ENCODE measurements around the gene MRPS12. TPM values are rescaled to one million over a fixed set of nuclear protein-coding genes. Genes with fewer than 3 reads are reported as not detected.
"Not testable (repeated sequence)": the region's sequence is repeated elsewhere in the genome, so short reads cannot be mapped to it uniquely, and the experiment has no call there.

MRPS12 gene
- total RNA-seq, 1 donor from 2014 or later = 112 TPM

DNA sequence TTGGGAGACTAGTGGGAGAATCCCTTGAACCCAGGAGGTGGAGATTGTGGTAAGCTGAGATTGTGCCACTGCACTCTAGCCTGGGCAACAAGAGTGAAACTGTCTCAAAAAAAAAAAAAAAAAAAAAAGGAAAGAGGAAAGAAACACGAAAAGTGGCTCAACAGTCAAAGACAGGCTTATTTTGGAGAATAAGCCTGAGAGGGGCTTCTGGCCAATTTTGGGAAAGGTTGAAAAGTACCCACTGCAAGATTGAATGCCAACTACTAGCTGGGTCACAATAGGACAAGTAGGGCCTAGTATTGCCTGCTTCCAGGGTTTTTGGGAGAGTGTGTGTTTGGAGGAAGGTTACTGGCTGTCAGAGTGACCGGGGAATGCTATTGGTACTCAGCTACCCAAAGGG lies 27.6 kb downstream of the MRPS12 start:
- H3K27me3 Mint-ChIP-seq = peaks cover 3% of the 10 kb centered on the region
- H3K27ac Mint-ChIP-seq = no peak overlapping the region
- intact Hi-C loops (cut with micrococcal nuclease) = no loop called here
- no peaks in the 10 kb centered on the region for H3K9me3 Mint-ChIP-seq
- no peaks in the 10 kb centered on the region for H3K36me3 Mint-ChIP-seq (ENCODE audit: low read depth)
- no peak overlapping the region for H3K4me3 Mint-ChIP-seq
- no peak for DNase-seq
- peaks cover 10% of the 10 kb centered on the region for H3K4me1 Mint-ChIP-seq

GRCh38 chr19:38959618-38960017 lies 28.9 kb downstream of the MRPS12 start:
- no peaks in the 10 kb centered on the region for H3K9me3 Mint-ChIP-seq
- intact Hi-C loops (cut with micrococcal nuclease) = no loop called here

DNA sequence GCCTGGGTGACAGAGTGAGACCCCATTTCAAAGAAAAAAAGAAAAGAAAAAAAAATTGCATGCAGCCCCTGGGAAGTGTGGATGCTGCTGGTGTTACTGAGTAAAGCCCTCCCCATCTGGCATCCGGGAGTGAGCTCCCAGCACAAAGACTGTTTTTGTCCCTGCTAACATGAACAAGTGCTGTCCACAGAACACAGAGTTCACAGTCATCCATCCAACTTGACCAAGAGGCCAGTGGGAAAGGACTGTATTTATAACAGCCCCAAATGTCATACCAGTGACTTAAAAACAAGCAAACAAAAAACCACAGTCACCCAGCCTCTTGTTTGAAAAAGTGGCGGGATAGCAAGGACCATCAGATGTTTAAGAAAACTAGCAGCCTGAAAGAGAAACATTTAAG lies 34.0 kb downstream of the MRPS12 start:
- DNase-seq = no peak
- H3K4me3 Mint-ChIP-seq = no peak overlapping the region
- H3K36me3 Mint-ChIP-seq (ENCODE audit: low read depth) = no peaks in the 10 kb centered on the region
- intact Hi-C loops (cut with micrococcal nuclease) = no loop called here
- peaks cover 3% of the 10 kb centered on the region for H3K4me1 Mint-ChIP-seq
- H3K9me3 Mint-ChIP-seq = no peaks in the 10 kb centered on the region
- no peak overlapping the region for H3K27ac Mint-ChIP-seq
- H3K27me3 Mint-ChIP-seq = peaks cover 11% of the 10 kb centered on the region

More at GRCh38 chr19:38959618-38960017, 28.9 kb downstream of the MRPS12 start:
- H3K27me3 Mint-ChIP-seq = peaks cover 4% of the 10 kb centered on the region
- no peaks in the 10 kb centered on the region for H3K36me3 Mint-ChIP-seq (ENCODE audit: low read depth)
- no peak overlapping the region for H3K4me3 Mint-ChIP-seq
- H3K27ac Mint-ChIP-seq = no peak overlapping the region
- peaks cover 3% of the 10 kb centered on the region for H3K4me1 Mint-ChIP-seq
- DNase-seq = no peak

DNA sequence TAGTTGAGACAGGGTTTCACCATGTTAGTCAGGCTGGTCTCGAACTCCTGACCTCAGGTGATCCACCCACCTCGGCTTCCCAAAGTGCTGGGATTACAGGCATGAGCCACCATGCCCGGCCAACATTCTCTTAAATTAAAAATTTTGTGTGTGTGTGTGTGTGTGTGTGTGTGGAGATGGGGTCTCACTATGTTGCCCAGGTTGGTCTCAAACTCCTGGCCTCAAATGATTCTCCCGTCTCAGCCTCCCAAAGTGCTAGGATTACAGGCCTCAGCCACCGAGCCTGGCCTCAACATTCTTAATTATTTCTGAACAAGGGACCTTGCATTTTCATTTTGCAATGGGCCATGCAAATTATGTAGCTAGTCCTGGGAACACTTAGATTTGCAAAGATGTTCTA lies 35.4 kb downstream of the MRPS12 start:
- peaks cover 11% of the 10 kb centered on the region for H3K27me3 Mint-ChIP-seq
- H3K27ac Mint-ChIP-seq; intact Hi-C loops (cut with micrococcal nuclease); H3K4me1 Mint-ChIP-seq; H3K4me3 Mint-ChIP-seq; H3K9me3 Mint-ChIP-seq; H3K36me3 Mint-ChIP-seq (ENCODE audit: low read depth); DNase-seq: not testable (repeated sequence)

DNA sequence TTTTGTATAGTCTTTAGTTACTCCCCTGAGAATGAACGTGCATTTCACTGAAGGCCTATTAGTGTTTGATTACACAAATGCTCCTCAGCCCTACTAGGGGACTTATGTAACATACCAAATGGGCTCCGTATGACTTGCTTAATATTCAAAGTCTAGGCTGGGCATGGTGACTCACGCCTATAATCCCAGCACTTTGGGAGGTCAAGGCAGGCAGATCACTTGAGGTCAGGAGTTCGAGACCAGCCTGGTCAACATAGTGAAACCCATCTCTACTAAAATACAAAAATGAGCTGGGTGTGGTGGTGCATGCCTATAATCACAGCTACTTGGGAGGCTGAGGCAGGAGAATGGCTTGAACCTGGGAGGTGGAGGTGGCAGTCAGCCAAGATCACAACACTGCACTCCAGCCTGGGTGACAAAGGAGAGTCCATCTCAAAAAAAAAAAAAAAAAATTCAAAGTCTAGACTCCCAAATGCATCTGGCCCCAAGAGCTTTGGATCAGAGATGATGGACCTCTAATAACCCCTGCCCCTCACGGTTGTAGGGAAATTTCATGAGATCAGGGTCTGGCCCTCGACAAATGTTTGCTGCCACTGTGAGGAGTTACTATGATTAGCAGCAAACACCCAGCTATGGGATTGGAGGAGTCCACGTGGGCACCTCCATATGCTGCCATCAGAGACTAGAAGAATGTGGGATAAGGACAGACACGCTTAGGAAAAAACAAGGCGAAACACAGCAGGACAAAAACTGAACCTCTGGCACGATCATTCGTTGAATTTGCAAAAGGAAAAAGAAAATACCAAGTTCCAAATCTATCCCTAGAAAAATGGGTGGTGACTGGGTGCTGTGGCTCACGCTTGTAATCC lies 40.2 kb downstream of the MRPS12 start:
- no peaks in the 10 kb centered on the region for H3K9me3 Mint-ChIP-seq
- intact Hi-C loops (cut with micrococcal nuclease) = no loop called here
- no peak for DNase-seq
- no peak overlapping the region for H3K4me3 Mint-ChIP-seq
- peaks cover 13% of the 10 kb centered on the region for H3K27me3 Mint-ChIP-seq
- peaks cover 4% of the 10 kb centered on the region for H3K4me1 Mint-ChIP-seq
- H3K27ac Mint-ChIP-seq = no peak overlapping the region
- H3K36me3 Mint-ChIP-seq (ENCODE audit: low read depth) = peaks cover 3% of the 10 kb centered on the region

- no peak for DNase-seq
- no peaks in the 10 kb centered on the region for H3K9me3 Mint-ChIP-seq
- peaks cover 3% of the 10 kb centered on the region for H3K36me3 Mint-ChIP-seq (ENCODE audit: low read depth)
- H3K4me1 Mint-ChIP-seq = peaks cover 6% of the 10 kb centered on the region
- H3K27me3 Mint-ChIP-seq = peaks cover 21% of the 10 kb centered on the region
- H3K4me3 Mint-ChIP-seq = no peak overlapping the region
- intact Hi-C loops (cut with micrococcal nuclease) = no loop called here
- no peak overlapping the region for H3K27ac Mint-ChIP-seq
Observed at GRCh38 chr19:38971672-38972071, 40.9 kb downstream of the MRPS12 start.

- Mint-ChIP-seq H3K9me3 (no peaks in the 10 kb centered on the region), H3K27me3 (peaks cover 23% of the 10 kb centered on the region), H3K4me3 (peak overlapping the region; percentile 28), H3K36me3 (ENCODE audit: low read depth) (peaks cover 3% of the 10 kb centered on the region), H3K27ac (no peak overlapping the region), H3K4me1 (peaks cover 16% of the 10 kb centered on the region)
- intact Hi-C loops (cut with micrococcal nuclease) = no loop called here
- no peak for DNase-seq
Observed at GRCh38 chr19:38974624-38975213, 44.0 kb downstream of the MRPS12 start.

DNA sequence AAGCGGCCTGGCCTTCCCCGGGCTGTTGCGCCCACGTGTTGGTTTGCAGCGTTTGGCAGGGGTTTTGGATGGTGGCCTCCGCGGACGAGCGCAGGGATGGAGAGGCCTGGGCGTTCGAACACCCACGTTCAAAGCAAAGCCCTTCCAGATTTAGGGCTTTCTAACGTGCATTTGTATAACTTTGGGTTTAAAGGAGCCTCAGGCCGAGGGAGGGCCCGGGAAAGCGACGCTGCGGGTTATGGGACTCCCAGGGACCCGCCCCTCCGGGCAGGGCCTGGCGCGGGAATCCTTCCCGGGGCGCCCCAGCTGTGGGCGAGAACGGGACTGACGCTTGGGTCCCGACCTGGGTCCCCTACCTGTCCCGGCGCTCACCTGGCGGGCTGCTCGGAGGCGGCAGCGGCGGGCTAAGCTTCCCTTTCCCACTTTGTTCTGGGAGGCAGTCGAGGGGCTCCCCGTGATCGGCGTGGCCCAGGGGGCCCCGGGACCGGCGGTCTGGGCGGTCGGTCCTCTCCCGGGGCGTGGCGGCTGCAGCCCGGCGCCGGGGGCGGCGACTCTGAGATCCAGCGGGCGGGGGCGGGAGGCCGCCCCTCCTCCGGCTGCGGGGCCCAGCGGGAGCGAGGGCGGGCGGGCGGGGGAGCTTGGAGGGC lies 44.6 kb downstream of the MRPS12 start, which contains the start of gene FBXO17:
TSS of gene FBXO17 (minus strand) at position 529 of the 647 bp plus-strand sequence. CDS start 25,423 bp downstream, outside the sequence.
- peaks cover 16% of the 10 kb centered on the region for H3K4me1 Mint-ChIP-seq
- peak within 1 kb of the TSS; percentile 66 for H3K4me3 Mint-ChIP-seq
- no peak for DNase-seq
- no peak within 1 kb of the TSS for H3K27ac Mint-ChIP-seq
- peaks cover 25% of the 10 kb centered on the region for H3K27me3 Mint-ChIP-seq
- intact Hi-C loops (cut with micrococcal nuclease) = no loop called here
- peaks cover under 1% of the 10 kb centered on the region for H3K9me3 Mint-ChIP-seq
- H3K36me3 Mint-ChIP-seq (ENCODE audit: low read depth) = peaks cover 3% of the 10 kb centered on the region

GRCh38 chr19:38975861-38976271 lies 45.1 kb downstream of the MRPS12 start:
- Mint-ChIP-seq H3K9me3 (peaks cover 5% of the 10 kb centered on the region), H3K27ac (no peak overlapping the region), H3K4me3 (peak overlapping the region; percentile 66), H3K27me3 (peaks cover 25% of the 10 kb centered on the region), H3K36me3 (ENCODE audit: low read depth) (peaks cover 3% of the 10 kb centered on the region), H3K4me1 (peaks cover 16% of the 10 kb centered on the region)
- DNase-seq = no peak
- intact Hi-C loops (cut with micrococcal nuclease) = no loop called here

DNA sequence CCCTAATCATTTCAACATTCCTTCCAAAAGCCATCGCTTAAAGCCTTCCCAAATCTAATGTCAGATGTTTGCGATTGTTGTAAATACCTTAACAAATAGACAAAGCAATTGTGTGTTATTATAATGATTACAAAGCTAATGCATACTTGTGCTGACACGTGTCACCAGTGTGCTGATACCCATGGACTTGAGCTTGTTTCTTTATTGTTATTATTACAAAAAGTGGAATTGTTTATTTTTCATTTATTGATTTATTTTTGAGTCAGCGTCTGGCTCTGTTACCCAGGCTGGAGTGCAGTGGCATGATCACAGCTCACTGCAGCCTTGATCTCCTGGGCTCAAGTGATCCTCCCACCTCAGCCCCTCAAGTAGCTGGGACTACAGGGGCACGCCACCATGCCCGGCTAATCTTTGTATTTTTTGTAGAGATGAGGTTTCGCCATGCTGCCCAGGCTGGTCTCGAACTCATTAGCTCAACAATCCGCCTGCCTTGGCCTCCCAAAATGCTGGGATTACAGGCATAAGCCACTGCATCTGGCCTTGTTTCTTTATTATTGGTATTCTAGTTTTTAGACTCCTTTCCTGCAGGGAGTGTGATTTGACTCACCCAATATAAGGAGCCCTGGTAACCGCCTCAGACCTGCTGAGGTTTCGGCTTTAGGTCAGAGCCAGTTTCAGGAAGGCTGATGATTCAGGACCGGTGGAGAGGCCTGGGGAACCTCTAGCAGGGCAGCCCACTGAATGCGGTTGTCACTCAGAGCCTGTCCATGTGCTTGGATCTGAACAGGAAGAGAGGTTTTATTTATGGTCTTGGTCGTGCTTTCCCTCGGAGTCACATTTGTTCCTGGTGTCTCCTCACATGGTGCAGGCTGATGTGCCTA lies 46.9 kb downstream of the MRPS12 start:
- Mint-ChIP-seq H3K27ac (peak overlapping the region; percentile 77), H3K4me1 (peaks cover 16% of the 10 kb centered on the region), H3K27me3 (peaks cover 25% of the 10 kb centered on the region), H3K36me3 (ENCODE audit: low read depth) (peaks cover 3% of the 10 kb centered on the region), H3K9me3 (peaks cover 5% of the 10 kb centered on the region), H3K4me3 (no peak overlapping the region)
- intact Hi-C loops (cut with micrococcal nuclease) = no loop called here
- peak; percentile 74 for DNase-seq

- Mint-ChIP-seq H3K4me1 (peaks cover 16% of the 10 kb centered on the region), H3K9me3 (peaks cover 5% of the 10 kb centered on the region), H3K36me3 (ENCODE audit: low read depth) (peaks cover 3% of the 10 kb centered on the region), H3K4me3 (no peak overlapping the region), H3K27ac (peak overlapping the region; percentile 77), H3K27me3 (peaks cover 25% of the 10 kb centered on the region)
- intact Hi-C loops (cut with micrococcal nuclease) = no loop called here
- no peak for DNase-seq
Observed at GRCh38 chr19:38978326-38978689, 47.6 kb downstream of the MRPS12 start.

DNA sequence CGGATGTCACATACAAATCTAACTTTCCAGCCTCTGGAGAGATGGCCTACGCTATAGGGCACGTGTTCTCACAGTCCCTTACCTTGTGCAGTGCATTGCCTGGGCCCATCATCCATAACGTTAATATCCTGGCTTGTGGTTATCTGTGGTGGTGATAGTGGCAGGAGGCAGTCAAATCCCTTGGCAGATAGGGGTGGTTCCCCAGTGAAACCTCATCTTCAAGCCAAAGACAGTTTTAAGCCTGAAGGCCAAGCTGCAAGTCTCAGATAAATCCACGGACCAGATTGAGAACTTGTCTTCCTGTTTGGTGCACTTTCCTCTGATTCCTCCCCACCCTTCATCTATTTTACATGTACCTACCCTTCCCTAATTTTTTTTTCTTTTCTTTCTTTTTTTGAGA lies 49.1 kb downstream of the MRPS12 start:
- peaks cover 16% of the 10 kb centered on the region for H3K4me1 Mint-ChIP-seq

GRCh38 chr19:38980583-38981374 lies 50.0 kb downstream of the MRPS12 start:
- no peak overlapping the region for H3K27ac Mint-ChIP-seq
- peaks cover 13% of the 10 kb centered on the region for H3K4me1 Mint-ChIP-seq
- H3K27me3 Mint-ChIP-seq = peaks cover 16% of the 10 kb centered on the region
- intact Hi-C loops (cut with micrococcal nuclease) = no loop called here
- H3K9me3 Mint-ChIP-seq = peaks cover 5% of the 10 kb centered on the region
- no peaks in the 10 kb centered on the region for H3K36me3 Mint-ChIP-seq (ENCODE audit: low read depth)
- no peak for DNase-seq
- H3K4me3 Mint-ChIP-seq = no peak overlapping the region

More for the DNA sequence above, 49.1 kb downstream of the MRPS12 start:
- Mint-ChIP-seq H3K9me3 (peaks cover 5% of the 10 kb centered on the region), H3K27me3 (peaks cover 20% of the 10 kb centered on the region), H3K36me3 (ENCODE audit: low read depth) (peaks cover 2% of the 10 kb centered on the region), H3K27ac (no peak overlapping the region), H3K4me3 (no peak overlapping the region)
- DNase-seq = no peak
- intact Hi-C loops (cut with micrococcal nuclease) = no loop called here

Data from activated CD4-positive, alpha-beta T cell treated with anti-CD3 and anti-CD28 coated beads, Interleukin-2, amount 10 ng/mL, durations not matched to agents 24 days and 14 days (primary cell).